LNCAP (cell line): ENCODE measurements around the gene PNPLA2.

Experiments
- CTCF ChIP-seq: fragments of 450-650 bp; IDR thresholded peaks from 2 replicates; pipeline ENCODE4 v1.5.1; 2017; ENCODE audit warnings: mild to moderate bottlenecking

PNPLA2 gene

GRCh38 chr11:821512-822371 lies 3.0 kb downstream of the PNPLA2 start:
- no peak for TF ChIP-seq CTCF

DNA sequence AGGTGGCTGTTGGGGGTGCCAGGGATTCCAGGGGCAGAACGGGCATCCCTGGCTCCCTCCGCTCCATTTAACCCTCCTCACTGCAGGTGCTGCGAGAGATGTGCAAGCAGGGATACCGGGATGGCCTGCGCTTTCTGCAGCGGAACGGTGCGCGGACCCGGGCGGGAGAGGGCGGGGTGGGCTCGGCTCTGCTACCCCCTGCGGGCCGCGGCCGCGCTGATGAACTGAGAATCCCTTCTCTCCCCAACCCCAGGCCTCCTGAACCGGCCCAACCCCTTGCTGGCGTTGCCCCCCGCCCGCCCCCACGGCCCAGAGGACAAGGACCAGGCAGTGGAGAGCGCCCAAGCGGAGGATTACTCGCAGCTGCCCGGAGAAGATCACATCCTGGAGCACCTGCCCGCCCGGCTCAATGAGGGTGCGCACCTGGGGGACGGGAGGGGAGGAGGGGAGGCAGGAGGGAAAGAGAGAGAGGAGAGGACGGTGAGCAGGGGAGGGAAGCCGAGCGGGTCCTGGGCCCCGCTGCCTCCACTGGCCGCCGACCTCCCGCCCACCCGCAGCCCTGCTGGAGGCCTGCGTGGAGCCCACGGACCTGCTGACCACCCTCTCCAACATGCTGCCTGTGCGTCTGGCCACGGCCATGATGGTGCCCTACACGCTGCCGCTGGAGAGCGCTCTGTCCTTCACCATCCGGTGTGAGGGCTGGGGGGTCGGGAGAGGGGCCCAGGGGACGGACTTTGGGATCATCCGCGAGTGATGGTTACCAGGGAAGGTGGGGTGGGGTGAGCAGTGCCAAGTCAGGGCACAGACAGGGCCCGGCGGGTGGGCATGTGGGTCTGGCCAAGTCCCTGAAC lies 5.0 kb downstream of the PNPLA2 start:
- TF ChIP-seq CTCF = no peak

DNA sequence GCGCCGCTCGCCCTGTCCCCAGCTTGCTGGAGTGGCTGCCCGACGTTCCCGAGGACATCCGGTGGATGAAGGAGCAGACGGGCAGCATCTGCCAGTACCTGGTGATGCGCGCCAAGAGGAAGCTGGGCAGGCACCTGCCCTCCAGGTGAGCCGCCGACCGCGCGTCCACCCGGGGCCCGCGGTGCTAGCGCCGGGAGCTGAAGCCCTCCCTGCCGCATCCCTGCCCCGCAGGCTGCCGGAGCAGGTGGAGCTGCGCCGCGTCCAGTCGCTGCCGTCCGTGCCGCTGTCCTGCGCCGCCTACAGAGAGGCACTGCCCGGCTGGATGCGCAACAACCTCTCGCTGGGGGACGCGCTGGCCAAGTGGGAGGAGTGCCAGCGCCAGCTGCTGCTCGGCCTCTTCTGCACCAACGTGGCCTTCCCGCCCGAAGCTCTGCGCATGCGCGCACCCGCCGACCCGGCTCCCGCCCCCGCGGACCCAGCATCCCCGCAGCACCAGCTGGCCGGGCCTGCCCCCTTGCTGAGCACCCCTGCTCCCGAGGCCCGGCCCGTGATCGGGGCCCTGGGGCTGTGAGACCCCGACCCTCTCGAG lies 5.7 kb downstream of the PNPLA2 start:
- TF ChIP-seq CTCF = no peak; the same call in 1 of the 2 replicates

DNA sequence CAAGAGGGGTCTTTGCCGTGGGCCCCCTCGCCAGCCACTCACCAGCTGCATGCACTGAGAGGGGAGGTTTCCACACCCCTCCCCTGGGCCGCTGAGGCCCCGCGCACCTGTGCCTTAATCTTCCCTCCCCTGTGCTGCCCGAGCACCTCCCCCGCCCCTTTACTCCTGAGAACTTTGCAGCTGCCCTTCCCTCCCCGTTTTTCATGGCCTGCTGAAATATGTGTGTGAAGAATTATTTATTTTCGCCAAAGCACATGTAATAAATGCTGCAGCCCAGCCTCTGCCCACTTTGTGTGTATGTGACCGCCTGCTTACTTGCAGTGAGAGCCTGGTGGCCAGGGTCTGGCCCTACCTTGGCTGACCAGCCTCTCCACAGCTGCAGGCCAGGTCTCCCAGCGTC lies 6.2 kb downstream of the PNPLA2 start:
- no peak for TF ChIP-seq CTCF

DNA sequence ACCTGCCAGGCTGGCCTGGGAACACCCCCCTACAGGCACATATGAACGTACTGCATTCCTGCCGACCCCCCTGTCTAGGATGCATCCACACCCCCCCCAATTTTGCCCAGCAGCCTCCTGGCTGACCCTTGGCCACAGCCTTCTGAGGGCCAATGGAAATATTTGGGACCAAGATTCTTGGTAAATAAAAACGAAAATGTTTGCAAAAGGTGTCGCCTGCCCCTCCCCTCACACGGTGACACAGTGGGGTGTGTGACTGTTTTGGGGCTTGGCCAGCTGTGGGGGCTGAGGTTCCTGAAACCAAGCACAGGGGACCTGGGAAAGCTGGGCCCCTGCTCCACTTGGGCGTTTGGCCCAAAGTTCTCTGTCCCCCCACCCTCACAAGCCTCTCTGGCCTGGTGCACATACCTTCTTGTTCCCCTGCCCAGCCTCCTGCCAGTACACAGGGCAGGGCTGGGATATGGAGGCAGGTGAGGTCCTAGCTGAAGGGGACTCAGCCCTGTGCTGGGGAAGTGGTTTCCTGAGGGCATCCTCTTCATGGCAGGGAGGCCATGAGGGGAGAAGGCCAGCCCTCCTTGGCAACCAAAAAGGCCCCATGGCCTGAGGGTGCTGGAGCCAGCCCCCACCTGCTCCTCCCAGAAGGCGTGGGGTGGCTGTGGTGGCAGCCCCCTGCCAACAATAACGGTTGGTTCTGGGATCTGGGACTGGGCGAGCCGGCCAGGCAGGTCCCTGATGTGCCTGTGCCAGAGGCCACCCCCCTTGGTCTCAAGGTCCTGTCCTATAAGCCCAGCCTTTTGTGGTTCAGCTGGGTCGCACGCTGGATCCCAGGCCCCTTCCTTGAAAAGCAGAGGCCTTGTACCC lies 6.9 kb downstream of the PNPLA2 start:
- TF ChIP-seq CTCF = no peak

- TF ChIP-seq CTCF = no peak
Observed at GRCh38 chr11:826227-826621, 7.5 kb downstream of the PNPLA2 start.

GRCh38 chr11:826836-827145 lies 8.1 kb downstream of the PNPLA2 start:
- no peak for TF ChIP-seq CTCF
